NCI-H526 (cell line): ENCODE results near the gene PRKCB.

ENCODE experiments used
- DNase-seq, 2 experiments: peaks; one replicate each; lab custom pipeline; 2025; lab: John Stamatoyannopoulos, UW

Gene PRKCB

GRCh38 chr16:23943604-23944003 is 107.8 kb downstream of the PRKCB start:
- DNase-seq, result no peak

DNA sequence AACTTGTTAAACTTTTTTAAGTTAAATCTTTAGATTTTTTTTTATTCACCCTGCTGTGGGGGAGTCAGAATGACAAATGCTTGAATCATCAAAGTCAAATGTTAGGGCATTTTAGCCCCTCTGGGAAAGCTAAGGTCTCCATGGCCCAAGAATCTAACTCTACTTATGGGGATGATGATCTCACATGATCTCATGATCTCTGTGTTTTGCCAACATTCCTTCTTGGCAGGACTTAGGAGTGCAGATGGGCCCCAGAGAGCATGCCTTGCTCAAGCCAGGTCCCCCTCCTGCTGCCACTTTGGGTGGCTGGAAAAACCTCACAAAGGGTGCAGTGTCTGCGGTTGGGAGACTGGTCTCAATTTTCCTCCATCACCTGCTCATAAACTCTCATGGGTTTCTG is 108.6 kb downstream of the PRKCB start:
- DNase-seq, result no peak

- no peak for DNase-seq
Measured at GRCh38 chr16:23945243-23945642, 109.5 kb downstream of the PRKCB start.

DNA sequence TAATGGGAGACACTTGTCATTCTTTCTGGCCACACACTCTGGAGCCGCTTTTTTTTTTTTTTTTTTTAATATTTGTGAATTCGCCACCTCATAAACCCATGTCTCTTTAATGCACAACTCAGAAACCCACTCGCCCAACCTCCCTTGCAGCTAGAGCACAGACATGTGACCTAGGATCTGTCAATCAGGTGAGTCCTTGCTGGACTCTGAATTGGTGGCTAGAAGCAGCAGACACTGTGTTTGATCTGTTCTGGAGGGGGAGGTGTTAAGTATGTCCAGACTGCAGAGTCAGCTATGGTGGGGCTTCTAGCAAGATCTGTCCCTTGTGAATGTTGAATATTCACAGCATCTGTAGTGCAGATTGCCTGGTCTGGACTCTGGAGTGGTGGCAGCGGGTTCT is 112.1 kb downstream of the PRKCB start:
- DNase-seq, result no peak

DNA sequence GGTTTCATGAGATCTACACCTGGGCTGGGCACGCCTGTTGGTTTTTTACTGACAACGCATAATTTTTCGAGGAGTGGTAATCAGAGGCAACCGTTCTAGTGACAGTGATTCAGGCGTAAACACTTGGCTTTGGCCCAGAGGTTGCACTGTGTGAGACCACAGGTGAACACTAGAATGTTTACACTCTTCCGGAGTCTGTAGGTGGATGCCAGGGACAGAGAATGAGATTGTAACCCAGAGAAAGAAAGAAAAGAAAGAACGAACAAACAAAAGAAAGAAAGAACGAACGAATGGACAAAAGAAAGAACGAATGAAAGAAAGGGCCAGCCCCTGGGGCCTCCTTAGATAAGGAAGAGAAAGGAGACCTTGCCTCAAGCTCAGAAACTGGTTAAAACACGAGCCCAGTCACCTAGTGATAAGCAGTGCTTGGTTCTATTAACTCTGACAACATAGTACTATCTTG is 113.2 kb downstream of the PRKCB start:
- no peak for DNase-seq

DNA sequence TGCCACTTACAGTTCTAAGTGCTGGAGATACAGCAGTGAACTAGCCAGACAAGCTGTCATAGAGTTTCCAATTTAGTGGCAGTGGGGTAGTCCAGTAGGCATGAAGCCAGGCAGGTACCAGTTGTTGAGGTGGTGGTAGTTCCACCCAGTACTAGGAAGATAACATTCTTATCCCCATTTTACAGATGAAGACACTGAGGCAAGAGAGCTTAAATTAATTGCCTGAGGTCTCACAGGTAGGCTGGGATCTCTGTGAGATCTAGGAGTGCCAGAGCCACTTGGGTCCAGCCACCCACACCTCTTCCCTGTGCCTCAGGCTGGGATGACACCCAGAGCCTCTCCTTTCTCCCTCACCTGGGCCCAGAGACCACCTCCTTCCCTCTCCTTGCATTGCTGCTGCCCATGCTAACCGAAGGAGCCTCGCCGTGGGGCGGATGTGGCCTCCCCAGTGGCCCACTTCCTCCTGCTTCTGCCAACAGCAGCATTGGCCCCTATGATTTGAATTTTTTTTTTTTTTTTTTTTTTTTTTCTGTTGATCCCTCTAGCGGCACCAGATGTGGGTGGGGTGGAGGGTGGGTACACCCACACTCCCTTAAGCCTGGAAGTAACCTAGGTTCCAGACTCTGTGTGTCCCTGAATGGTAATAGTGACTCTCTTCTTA is 114.0 kb downstream of the PRKCB start:
- no peak for DNase-seq

DNA sequence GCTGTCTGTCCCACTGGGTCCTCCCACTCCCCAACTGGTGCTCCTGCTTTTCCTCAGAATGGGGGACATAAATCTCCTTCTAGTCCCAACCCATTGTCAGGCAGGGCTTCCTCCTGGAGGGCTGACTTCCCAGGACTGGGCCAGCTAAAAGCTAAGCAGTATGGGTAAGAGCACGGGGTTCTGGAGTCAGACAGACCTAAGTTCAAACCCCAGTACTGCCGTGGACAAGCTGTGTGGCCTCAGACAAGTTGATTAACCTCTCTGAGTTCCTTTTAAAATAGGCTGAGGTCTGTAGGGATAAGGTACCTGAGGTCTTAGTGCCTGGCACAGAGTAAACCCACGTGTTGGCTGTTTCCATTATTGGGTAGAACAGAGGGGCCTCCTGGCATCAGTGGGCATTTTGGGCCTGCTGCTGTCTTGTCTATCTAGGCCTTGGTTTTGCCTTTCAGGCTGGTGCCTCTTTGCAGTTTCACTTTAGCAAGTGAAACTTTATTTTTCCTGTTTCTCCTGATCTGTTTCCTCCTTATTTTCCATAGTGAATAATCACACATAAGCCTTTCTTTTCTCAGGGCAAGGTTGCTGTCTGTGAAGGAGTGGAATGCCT is 114.6 kb downstream of the PRKCB start:
- no peak for DNase-seq

- DNase-seq, result peak in 1 of 2 experiments; percentile 27
Measured at GRCh38 chr16:23950898-23951297, 115.1 kb downstream of the PRKCB start.

- DNase-seq, result no peak
Measured at GRCh38 chr16:23952128-23952970, 116.6 kb downstream of the PRKCB start.

- no peak for DNase-seq
Measured at GRCh38 chr16:23952971-23953300, 117.2 kb downstream of the PRKCB start.

- no peak for DNase-seq
Measured at GRCh38 chr16:23953476-23953875, 117.7 kb downstream of the PRKCB start.

- no peak for DNase-seq
Measured at GRCh38 chr16:23955088-23955487, 119.3 kb downstream of the PRKCB start.

DNA sequence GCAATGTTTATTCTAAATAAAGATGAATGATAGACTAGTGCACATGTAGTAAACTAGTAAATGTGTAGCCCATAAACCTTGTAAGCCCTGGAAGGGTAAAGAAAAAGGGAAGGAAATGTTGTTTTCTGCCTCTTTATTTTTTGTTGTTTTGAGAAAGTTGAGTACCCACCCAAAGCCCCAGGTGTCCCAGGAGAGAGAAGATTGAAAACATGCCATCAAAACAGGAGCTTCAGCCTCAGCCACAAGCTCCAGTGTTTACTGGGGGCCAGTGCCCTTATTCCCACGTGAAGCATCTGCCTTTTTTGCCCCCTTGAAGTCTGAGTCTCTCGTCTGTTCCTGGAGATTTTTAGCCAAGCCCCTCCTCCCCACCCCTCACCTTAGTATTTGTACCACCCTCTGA is 121.5 kb downstream of the PRKCB start:
- DNase-seq, result no peak

GRCh38 chr16:23959072-23959751 is 123.4 kb downstream of the PRKCB start:
- DNase-seq, result no peak

DNA sequence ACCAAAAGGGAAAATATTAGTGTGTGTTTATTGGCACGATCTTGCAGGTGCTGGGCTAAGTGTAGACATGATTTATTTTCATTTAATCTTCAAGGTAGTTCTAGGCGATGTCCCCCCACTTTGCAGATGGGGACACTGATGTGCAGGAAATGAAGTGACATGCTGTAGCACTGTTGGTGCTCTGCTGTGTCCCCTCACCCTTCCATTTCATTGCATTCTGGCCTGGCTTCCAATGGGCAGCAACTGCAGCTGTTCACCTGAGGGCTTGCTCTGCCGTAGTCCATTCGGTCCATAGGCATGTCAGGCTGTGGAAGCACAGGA is 123.9 kb downstream of the PRKCB start:
- no peak for DNase-seq

GRCh38 chr16:23960081-23960885 is 124.5 kb downstream of the PRKCB start:
- no peak for DNase-seq

DNA sequence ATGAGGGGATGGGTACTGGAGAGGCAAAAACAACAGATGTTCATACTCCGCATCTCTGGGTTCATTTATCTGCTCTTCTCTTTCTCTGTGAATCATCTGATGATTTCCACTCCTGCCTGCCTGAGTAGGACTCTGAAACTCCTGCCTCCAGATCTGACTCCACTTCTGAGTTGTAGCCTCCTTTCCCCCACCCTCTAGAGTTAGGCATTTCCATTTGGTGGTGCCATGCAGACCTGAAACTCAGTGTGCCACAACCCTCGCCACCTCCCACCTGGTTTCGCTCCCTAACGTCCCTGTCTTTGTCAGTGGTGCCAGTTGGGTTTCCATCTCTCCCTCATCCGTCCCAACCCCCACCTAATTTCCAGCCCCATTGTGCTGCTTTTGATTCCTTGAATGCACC is 126.2 kb downstream of the PRKCB start:
- DNase-seq, result no peak

- DNase-seq, result no peak
Measured at GRCh38 chr16:23964136-23964535, 128.4 kb downstream of the PRKCB start.

- DNase-seq, result no peak
Measured at GRCh38 chr16:23965137-23965733, 129.5 kb downstream of the PRKCB start.

DNA sequence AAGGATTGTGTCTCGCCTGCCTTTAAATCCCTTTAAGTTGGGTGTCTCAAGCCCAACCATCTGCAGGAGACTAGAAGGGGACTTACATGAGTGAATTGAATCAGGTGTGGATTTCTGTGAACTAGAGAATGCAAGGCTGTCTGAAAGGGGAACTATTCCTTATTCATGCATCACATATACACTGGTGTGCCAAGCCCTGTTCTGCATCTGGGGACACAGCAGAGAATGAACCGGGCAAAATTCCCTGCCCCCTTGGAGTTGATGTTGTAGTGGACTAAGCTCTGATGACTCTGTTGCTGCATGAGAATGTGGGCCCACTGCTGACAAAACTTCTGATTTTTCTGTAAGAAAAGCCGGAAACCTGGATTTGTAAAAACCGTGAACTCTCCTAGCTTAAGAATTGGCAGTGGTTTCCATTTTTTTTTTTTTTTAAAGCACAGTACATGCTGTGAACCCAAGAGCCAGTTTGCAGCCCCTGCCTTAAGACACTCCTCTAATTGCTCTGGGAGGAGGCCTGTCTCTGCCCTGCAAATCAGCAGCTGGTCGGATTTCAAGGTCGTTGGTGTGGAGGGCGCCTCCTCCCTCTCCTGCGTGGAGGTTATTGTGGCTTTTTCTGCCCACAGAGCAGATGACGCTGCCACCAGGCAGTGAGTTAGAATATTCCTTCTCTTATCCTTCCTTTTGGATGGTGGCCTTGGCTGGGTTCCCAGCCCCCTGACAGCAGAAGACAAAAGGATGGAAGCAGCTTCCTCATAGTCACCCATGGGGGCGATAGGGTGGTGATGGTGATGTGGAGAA is 131.0 kb downstream of the PRKCB start:
- DNase-seq, result no peak

DNA sequence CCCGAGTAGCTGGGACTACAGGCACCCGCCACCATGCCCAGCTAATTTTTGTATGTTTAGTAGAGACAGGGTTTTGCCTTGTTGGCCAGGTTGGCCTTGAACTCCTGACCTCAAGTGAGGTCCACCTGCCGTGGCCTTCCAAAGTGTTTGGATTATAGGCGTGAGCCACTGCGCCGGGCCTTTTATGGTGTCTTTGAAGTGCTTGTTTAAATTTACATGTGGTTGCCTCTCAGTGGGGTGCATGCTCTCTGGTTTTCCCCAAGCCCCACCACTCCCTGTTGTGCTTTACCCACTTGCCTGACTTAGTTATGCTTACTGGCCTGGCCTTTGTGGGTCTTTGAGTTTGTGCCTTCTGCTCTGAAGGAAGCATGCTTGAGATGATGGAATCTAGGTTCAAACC is 132.0 kb downstream of the PRKCB start:
- no peak for DNase-seq
